Measurements from ENCODE around the gene APOO.

- no peak for TF ChIP-seq POLR2A (IDR thresholded peaks at IDR 0.05)
- TF ChIP-seq CTCF (IDR thresholded peaks at IDR 0.05) = no peak
Measured at GRCh38 chrX:23937100-23937499, 29.4 kb upstream of the APOO start.

All from uterus (tissue), 2 donors.